HG03432 (cell line): Measurements from ENCODE around the gene KPRP.

Experiments
- ATAC-seq: cut with Tn5 transposase; IDR thresholded peaks from one replicate; pipeline ENCODE4 v1.9.1; 2021; ENCODE audit warnings: mild to moderate bottlenecking, moderate library complexity; ENCODE audit not compliant: unreplicated experiment

The KPRP gene, protein sequence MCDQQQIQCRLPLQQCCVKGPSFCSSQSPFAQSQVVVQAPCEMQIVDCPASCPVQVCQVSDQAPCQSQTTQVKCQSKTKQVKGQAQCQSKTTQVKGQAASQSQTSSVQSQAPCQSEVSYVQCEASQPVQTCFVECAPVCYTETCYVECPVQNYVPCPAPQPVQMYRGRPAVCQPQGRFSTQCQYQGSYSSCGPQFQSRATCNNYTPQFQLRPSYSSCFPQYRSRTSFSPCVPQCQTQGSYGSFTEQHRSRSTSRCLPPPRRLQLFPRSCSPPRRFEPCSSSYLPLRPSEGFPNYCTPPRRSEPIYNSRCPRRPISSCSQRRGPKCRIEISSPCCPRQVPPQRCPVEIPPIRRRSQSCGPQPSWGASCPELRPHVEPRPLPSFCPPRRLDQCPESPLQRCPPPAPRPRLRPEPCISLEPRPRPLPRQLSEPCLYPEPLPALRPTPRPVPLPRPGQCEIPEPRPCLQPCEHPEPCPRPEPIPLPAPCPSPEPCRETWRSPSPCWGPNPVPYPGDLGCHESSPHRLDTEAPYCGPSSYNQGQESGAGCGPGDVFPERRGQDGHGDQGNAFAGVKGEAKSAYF

DNA sequence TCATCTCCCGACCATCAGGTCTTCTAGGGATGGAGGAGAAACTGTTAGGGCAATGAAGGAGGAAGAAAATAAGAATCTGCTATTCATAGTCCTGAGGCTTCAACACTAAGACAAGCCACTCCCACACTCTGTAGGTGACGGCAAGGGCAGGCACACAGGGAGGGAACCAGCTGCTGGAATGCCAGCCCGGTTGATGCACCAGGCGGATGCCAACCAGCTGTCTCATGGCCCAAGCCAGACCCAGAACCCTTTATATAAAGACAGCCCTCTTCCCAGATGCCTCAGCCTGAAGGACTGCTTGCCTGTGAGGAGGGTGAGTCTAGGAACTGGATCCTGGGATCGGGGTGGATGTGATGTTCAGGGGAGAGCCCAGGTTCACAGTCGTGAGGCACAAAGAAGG lies at the start of gene KPRP:
KPRP (plus strand) TSS at position 279 of the 400 bp plus-strand sequence. CDS start 1,564 bp downstream, outside the sequence.
- no peak for ATAC-seq

DNA sequence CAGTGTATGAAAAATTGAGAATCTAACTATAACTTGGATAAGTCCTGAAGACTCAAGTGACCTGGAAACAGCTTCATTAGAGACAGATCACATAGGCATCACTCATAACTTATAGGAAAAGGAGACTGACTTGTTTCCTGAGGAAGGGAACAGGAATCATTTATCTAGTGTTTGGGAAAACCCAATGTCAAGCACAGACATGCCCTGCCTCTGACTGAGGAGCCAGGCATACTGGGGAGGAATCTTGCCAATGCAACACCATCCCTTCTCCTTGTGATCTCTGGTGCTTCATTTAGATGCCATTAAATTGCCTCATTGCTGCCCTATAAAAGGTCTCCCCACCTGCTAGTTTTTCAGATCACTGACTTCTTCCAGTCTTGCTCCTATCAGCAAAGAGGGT lies 39.6 kb upstream of the KPRP start:
- no peak for ATAC-seq

DNA sequence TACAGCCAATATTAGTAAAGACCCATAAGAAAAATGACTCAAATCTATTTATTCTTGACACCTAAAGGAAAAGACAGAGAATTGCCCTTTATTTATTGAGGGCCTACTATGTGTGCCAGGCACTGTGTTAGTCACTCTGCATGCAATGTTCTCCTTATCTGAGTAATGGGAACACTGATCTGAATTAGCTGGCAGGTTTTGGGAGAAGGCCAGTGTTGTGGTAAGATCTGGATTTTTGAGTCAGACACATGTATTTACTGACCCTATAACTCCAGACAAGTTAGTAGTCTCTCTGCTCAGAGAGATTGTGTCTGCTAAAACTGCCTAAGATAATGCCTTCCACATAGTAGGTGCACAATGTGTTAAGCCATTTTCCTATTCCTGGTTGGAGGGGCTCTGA lies 32.6 kb upstream of the KPRP start:
- ATAC-seq = no peak

DNA sequence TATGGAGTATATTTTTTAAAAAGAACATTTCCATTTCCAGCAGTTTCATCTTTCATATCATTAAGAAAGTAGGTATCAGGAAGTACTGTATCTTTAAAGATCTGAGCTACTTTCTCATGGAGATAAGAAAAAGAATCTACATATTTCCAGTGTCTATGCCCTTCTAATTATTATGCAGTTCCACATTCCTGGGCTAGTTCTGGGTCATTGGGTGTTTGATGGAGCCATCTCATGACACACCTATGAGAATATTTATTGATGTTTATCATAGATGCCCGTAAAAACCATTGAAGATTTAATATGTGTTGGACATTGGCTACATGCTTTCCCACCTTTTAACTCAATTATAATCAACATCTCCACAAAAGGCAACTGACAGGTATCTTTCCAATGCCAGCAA lies 28.8 kb upstream of the KPRP start:
- ATAC-seq = no peak

DNA sequence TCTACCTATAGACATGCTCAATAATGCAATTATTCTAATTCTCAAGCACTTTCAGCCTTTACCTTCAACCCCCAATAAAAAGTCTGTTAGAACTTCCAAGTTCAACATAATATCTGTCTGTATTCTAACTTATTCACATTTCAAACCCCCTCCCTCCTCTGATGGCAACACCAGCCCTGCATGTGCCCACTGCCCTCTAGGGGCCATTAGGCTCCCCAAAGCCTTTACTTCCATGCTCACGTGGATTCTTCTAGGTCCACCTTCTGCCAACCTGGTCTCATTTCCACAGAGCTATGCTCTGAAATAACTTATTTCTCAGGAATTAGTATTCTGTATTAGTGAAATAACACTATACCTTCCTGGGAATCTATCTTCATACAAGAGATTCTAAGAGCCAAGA lies 22.2 kb upstream of the KPRP start:
- no peak for ATAC-seq

DNA sequence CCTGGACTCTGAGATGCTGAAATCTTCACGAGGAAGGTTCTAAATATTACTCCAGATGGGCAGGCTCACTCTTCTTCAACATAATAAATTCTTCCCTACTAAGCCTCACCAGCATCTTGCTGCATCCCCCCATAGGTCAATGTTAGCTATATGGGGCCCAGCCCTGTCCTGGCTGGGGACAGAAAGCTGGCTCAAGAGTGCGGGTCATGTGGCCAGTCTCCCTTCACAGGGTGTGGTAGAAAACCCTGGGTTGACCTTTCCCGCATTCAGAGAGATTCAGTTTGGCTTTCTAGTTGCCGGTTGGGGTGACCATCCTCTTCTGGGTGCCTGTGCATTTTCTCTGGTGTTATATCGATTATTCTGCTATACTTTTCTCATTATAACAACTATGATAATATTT lies 19.8 kb upstream of the KPRP start:
- ATAC-seq = no peak

DNA sequence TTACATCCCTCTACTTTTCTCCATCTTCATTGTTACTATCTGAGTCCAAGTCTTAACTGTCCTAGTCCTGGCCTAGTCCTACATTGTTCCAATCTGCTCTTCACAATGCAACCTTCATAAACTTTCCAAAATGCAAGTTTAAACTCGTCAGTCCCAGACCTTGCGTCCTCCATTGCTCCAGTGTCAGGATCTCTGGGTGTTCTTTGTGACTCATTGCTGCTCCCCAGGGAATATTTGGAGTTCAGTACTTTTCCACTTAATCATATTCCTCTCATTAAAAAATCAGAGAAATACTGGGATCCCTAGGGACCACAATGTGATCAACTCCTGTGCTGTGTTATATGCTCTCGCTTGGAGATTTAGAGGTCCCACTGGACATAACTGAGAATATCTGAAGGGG lies 18.0 kb upstream of the KPRP start:
- no peak for ATAC-seq

DNA sequence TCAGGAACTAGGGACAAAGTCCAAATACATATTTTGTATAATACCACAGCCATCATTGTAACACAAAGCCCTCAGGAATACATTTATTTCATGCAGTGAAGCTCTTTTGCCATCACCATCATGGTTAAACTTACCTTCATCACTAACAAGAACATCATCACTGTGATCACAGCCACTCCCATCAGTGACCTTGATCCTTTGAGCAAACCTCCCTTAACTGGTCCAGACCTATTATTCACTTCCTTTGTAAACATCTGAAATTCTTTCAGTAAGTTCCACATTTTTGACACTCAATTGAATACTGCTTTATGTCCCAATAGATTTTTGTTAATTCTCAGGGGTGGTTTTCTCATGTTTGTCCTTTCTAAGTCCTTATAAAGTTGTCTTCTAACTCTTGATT lies 16.2 kb upstream of the KPRP start:
- no peak for ATAC-seq

DNA sequence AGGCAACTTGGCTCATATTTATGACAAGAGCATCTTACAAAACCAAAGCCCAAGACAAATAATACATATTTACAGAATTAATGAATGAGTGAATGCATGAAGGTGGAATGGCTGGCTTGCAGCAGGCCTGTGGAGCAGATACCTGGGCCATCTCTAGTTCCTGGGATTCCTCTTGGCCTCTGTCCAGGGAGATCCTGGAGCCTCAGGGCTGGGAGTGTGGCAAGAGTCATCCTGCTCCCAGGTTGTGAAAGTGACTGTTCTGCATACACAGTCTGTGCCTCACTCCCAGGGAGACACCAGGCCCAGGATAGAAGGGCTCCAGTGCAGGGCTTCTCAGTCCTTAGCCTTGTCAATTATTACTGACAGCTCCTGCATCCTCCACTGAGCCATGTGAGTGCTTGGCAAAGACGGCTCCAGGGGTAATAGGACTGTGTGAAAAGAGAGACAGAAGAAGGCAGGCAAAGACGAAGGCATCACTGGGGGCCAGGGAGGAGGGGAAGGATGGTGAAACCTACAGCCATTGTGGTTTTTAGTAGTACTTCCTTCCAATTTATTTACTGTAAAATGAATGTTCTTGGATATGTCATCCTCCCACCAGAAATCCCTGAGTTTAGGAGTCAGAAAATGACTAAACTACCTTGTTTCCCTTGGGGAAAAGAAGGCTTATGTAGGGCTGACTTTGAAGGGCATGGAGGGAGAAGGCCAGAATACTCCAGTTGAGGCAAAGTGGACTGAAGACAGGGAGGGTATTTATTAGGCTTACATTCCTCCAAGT lies 14.3 kb upstream of the KPRP start:
- no peak for ATAC-seq

DNA sequence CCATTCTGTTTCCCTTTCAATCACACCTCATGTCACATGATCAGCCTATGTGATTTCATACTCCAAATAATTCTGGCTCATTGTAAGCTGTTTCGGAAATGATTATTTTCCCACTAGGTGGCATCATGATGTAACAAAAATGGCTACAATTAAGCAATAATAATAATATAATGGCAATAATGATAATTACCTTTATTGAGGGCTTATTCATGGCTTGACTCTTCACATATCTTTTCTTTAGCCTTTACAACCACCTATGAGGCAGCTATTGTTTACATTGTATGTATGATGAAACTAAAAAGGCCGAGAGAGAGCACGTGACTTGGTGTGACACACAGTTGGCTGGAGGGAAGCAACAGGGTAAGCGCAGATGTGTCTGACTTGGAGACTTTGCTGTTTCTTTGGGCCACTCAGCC lies 12.5 kb upstream of the KPRP start:
- ATAC-seq = no peak

DNA sequence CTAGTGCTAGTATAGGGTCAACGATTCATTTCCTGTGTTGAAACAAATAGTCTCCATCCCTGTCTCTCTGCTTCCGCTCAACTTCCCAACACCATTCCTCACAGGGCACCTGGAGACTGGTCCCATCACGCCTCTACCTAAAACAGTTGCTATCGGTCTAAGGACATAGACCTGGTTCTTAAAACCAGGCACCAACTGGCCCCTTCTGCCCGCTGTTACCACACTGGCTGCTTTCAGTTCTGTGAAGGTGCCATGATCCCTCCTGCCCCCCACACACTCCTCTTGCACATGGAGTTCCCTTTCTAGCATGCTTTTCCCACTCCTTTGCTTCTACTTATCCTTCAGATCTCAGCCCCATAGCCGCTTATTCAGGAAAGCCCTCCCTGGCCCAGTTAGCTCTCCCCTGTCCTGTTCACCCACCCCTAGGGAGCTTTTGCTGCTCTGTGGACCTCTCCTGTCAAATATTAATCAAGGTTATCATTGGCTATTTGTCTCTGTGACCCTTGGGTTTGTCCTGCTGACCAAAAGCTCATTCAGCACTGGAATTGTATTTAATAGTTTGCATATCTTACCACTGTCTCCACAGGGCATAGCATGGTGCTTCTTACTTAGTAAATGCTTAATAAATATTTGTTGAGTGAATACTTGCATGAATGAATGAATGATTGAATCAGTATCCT lies 11.9 kb upstream of the KPRP start:
- ATAC-seq = no peak

DNA sequence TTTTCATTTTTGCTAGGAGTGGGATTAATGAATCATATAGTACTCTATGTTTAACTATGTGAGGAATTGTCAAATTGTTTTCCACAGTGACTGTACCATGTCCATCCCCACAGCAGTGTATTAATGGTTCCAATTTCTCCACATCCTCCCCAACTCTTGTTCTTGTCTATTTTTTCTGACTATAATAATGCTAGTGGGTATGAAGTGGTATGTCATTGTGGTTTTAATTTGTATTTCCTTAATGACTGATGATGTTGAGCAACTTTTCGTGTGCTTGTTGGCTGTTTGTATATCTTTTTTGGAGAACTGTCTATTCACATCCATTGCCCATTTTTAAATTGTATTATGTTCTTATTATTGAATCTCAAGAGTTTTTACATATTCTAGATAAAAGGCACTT lies 10.0 kb upstream of the KPRP start:
- ATAC-seq = no peak

DNA sequence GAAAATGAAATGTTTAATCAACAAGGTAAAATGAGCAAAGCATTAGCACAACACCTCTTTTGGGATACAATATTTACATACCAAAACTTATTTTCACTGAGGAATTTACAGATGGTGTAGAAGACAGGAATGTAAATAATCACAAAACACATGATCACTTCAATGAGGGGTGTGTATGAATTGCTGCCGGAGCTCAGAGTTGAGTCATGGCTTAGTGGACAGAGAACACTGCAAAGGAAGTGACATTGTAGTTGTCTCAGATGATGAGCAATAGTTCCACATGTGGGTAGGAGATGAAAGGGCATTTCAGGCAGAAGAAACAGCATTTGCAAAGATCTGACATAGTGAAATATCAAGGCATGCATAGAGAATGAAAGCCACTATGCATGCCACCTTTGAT lies 5.6 kb upstream of the KPRP start:
- ATAC-seq = no peak

DNA sequence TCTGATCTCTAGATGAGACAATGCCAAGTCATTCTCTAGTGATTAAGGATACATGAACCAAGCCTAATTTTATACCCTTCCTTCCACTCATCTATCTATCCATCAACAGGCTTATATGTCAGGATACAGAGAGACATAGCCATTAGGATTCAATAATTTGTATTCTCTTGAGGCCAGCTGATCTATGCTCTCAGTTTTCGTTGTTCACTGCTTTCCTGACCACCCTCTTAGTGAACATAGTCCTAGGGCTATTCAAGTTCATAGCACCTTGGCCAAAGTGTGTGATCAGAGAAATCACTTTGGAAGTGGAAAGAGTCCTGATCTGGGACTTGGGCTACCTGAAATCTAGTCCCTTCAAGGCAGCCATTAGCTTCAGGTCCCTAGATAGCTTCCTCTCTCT lies 4.2 kb upstream of the KPRP start:
- no peak for ATAC-seq

DNA sequence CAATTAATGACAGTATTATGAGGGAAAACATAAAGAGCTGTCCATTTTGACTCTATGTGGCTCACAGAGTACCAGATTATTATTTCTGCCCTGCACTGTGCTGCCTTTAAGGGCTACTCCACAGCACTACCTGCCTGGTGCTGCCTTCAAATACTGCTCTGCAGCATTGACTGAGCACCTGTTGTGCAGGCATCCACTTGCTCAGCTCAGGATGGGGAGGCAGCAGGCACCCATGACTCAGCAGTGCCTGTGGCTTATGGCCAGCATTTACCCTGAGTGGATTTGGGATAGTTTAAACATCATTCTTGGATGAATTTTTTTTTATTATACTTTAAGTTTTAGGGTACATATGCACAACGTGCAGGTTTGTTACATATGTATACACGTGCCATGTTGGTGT lies 953 bp upstream of the KPRP start:
- ATAC-seq = no peak

DNA sequence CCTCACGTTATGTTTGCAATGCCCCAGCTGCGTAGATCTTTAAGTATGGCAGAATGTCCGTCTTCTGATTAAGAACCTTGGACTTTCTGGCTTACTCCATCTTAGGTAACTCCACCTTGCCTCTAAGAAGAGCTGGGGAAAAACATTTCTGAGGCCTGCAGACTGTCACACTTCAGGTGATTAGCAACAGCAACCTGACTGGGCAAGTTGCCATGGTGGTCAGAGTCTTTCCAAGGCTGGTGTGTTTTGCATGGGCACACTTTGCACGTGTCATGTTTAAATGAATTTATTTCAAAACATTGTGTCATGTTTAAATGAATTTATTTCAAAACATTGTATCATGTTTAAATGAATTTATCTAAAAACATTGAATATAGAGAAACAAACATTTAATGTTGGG lies 811 bp downstream of the KPRP start:
- ATAC-seq = no peak

DNA sequence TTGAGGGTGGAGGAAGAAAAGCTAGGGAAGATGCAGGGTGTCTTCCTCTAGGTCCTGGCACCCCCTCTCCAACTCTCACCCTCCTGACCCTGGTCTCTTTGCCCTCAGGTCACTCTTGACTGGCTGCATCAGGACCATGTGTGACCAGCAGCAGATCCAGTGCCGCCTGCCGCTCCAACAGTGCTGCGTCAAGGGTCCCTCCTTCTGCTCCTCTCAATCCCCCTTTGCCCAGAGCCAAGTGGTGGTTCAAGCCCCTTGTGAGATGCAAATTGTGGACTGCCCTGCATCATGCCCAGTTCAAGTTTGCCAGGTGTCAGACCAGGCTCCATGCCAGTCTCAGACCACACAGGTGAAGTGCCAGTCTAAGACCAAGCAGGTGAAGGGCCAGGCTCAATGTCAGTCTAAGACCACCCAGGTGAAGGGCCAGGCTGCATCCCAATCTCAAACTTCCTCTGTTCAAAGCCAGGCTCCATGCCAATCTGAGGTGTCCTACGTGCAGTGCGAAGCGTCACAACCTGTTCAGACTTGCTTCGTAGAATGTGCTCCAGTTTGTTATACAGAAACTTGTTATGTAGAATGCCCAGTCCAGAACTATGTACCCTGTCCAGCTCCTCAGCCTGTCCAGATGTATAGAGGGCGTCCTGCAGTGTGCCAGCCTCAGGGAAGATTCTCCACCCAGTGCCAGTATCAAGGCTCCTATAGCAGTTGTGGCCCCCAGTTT lies 1.8 kb downstream of the KPRP start:
- ATAC-seq = no peak

DNA sequence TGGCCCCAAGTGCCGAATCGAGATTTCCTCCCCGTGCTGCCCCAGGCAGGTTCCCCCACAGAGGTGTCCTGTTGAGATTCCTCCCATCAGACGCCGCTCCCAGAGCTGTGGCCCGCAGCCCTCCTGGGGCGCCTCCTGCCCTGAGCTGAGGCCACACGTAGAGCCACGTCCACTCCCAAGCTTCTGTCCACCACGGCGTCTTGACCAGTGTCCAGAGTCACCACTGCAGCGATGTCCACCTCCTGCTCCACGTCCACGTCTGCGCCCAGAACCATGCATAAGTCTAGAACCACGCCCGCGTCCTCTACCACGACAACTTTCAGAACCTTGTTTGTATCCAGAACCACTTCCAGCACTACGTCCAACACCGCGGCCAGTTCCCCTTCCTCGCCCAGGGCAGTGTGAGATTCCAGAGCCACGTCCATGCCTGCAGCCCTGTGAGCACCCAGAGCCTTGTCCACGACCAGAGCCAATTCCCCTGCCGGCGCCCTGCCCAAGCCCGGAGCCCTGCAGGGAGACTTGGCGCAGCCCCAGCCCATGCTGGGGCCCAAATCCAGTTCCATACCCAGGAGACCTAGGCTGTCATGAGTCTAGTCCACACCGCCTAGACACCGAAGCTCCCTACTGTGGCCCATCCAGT lies 2.8 kb downstream of the KPRP start:
- no peak for ATAC-seq

DNA sequence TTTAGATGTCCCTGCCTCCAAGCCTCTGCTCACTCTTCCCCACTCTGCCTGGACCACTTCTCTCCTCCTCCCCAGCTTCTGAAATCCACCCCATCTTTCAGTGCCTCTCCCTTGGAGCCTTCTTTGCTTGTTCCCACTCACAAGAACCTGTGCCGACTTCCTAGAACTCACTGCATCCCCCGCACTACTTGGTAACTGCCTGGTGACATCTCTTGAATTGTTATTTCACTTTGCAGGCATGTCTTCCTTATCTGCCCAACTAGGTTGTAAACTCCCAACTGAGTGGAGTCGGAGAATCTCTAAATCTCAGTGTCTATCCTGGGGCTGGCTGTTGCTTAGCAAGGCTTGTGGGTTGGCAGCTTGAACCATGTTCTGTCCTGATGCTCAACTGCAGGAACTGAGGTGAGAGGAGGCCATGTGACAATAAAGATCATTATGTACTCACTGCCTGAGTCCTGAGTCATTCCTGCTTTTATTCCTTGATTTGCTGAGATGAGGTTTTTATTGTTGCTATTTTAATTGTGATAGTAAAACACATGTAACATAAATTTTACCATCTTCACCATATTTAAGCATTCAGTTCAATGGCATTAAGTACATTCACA lies 3.9 kb downstream of the KPRP start:
- no peak for ATAC-seq
